ENCODE data around the gene ABCC6.
"Not testable (repeated sequence)": the region's sequence is repeated elsewhere in the genome, so short reads cannot be mapped to it uniquely, and the experiment has no call there.

ABCC6 gene

GRCh38 chr16:16190546-16190945, 32.7 kb downstream of the ABCC6 start:
- DNase-seq (ENCODE audit: low read depth in 2 of 2): no peak

GRCh38 chr16:16189842-16190241, 33.5 kb downstream of the ABCC6 start:
- no peak for DNase-seq (ENCODE audit: low read depth in 2 of 2)

- no peak for DNase-seq (ENCODE audit: low read depth in 2 of 2)
These were observed 34.5 kb downstream of the ABCC6 start for GRCh38 chr16:16188827-16189226.

- no peak for DNase-seq (ENCODE audit: low read depth in 2 of 2)
These were observed 36.5 kb downstream of the ABCC6 start for GRCh38 chr16:16186820-16187219.

- DNase-seq (ENCODE audit: low read depth in 2 of 2): no peak
These were observed 38.2 kb downstream of the ABCC6 start for GRCh38 chr16:16185095-16185494.

GRCh38 chr16:16184594-16184993, 38.7 kb downstream of the ABCC6 start:
- no peak for DNase-seq (ENCODE audit: low read depth in 2 of 2)

GRCh38 chr16:16183562-16183961, 39.7 kb downstream of the ABCC6 start:
- DNase-seq (ENCODE audit: low read depth in 2 of 2): no peak

GRCh38 chr16:16182918-16183317, 40.4 kb downstream of the ABCC6 start:
- DNase-seq (ENCODE audit: low read depth in 2 of 2): no peak

- DNase-seq (ENCODE audit: low read depth in 2 of 2): not testable (repeated sequence)
These were observed 41.5 kb downstream of the ABCC6 start for GRCh38 chr16:16181748-16182147.

- DNase-seq (ENCODE audit: low read depth in 2 of 2): no peak
These were observed 44.7 kb downstream of the ABCC6 start for GRCh38 chr16:16178455-16179162.

- no peak for DNase-seq (ENCODE audit: low read depth in 2 of 2)
These were observed 47.0 kb downstream of the ABCC6 start for GRCh38 chr16:16176328-16176727.

GRCh38 chr16:16175296-16175695, 48.0 kb downstream of the ABCC6 start:
- DNase-seq (ENCODE audit: low read depth in 2 of 2): no peak

- no peak for DNase-seq (ENCODE audit: low read depth in 2 of 2)
These were observed 50.3 kb downstream of the ABCC6 start for GRCh38 chr16:16172991-16173390.

GRCh38 chr16:16171332-16171919, 51.9 kb downstream of the ABCC6 start:
- no peak for DNase-seq (ENCODE audit: low read depth in 2 of 2)

- DNase-seq (ENCODE audit: low read depth in 2 of 2): no peak
These were observed 53.7 kb downstream of the ABCC6 start for GRCh38 chr16:16169615-16170014.

GRCh38 chr16:16168431-16168830, 54.9 kb downstream of the ABCC6 start:
- DNase-seq (ENCODE audit: low read depth in 2 of 2): no peak

- no peak for DNase-seq (ENCODE audit: low read depth in 2 of 2)
These were observed 55.4 kb downstream of the ABCC6 start for GRCh38 chr16:16167927-16168326.

- DNase-seq (ENCODE audit: low read depth in 2 of 2): no peak
These were observed 56.3 kb downstream of the ABCC6 start for GRCh38 chr16:16166949-16167348.

GRCh38 chr16:16166085-16166484, 57.2 kb downstream of the ABCC6 start:
- DNase-seq (ENCODE audit: low read depth in 2 of 2): no peak

- DNase-seq (ENCODE audit: low read depth in 2 of 2): no peak
These were observed 59.1 kb downstream of the ABCC6 start for GRCh38 chr16:16164243-16164642.

GRCh38 chr16:16163571-16163970, 59.7 kb downstream of the ABCC6 start:
- DNase-seq (ENCODE audit: low read depth in 2 of 2): no peak

GRCh38 chr16:16163109-16163508, 60.2 kb downstream of the ABCC6 start:
- no peak for DNase-seq (ENCODE audit: low read depth in 2 of 2)

- DNase-seq (ENCODE audit: low read depth in 2 of 2): no peak
These were observed 60.7 kb downstream of the ABCC6 start for GRCh38 chr16:16162591-16162990.

GRCh38 chr16:16161840-16162239, 61.5 kb downstream of the ABCC6 start:
- DNase-seq (ENCODE audit: low read depth in 2 of 2): not testable (repeated sequence)
